H9 (cell line): ENCODE results near the gene OIP5. TPM values are rescaled to one million over a fixed set of nuclear protein-coding genes. Genes with fewer than 3 reads are reported as not detected.
A peak's percentile ranks its signal among the peaks of the same experiment; 100 is the strongest.
"Not testable (repeated sequence)": the region's sequence is repeated elsewhere in the genome, so short reads cannot be mapped to it uniquely, and the experiment has no call there.

Source experiments
- DNase-seq: peaks from one replicate; pipeline ENCODE4 v3.0.0-alpha.2; 2017
- H2AFZ ChIP-seq: one replicate; pipeline ENCODE4 v1.6.1; 2013; ENCODE audit warnings: mild to moderate bottlenecking, low read length, control low read depth, moderate library complexity
- H2AK5ac ChIP-seq: 2 replicates; pipeline ENCODE4 v1.6.1; 2013; ENCODE audit warnings: low read length, control low read depth, mixed read lengths; ENCODE audit not compliant: insufficient read length
- H2BK120ac ChIP-seq: one replicate; pipeline ENCODE4 v1.6.1; 2013; ENCODE audit warnings: low read depth, mild to moderate bottlenecking, low read length, control low read depth, inconsistent platforms; ENCODE audit not compliant: poor library complexity, severe bottlenecking
- H2BK12ac ChIP-seq: 2 replicates; pipeline ENCODE4 v1.6.1; 2013; ENCODE audit warnings: low read length, control low read depth, mixed read lengths, low read depth; ENCODE audit not compliant: insufficient read length
- H2BK15ac ChIP-seq: 2 replicates; pipeline ENCODE4 v1.6.1; 2013; ENCODE audit warnings: low read depth, low read length, control low read depth
- H2BK20ac ChIP-seq: one replicate; pipeline ENCODE4 v1.6.1; 2013; ENCODE audit warnings: low read depth, mild to moderate bottlenecking, low read length, control low read depth, inconsistent platforms; ENCODE audit not compliant: poor library complexity, severe bottlenecking
- H2BK5ac ChIP-seq: 2 replicates; pipeline ENCODE4 v1.6.1; 2013; ENCODE audit warnings: low read length, control low read depth, mixed read lengths; ENCODE audit not compliant: insufficient read length
- H3K14ac ChIP-seq: 2 replicates; pipeline ENCODE4 v1.6.1; 2013; ENCODE audit warnings: low read length, control low read depth; ENCODE audit not compliant: insufficient read depth
- H3K18ac ChIP-seq: 2 replicates; pipeline ENCODE4 v1.6.1; 2013; ENCODE audit warnings: low read depth, mild to moderate bottlenecking, mixed read lengths, low read length, control low read depth; ENCODE audit not compliant: insufficient read length
- H3K23ac ChIP-seq: 2 replicates; pipeline ENCODE4 v1.6.1; 2013; ENCODE audit warnings: low read length, control low read depth, mixed read lengths, low read depth; ENCODE audit not compliant: insufficient read length
- H3K23me2 ChIP-seq: 2 replicates; pipeline ENCODE4 v1.6.1; 2013; ENCODE audit warnings: low read depth, mild to moderate bottlenecking, mixed read lengths, low read length, control low read depth; ENCODE audit not compliant: insufficient read length, poor library complexity, severe bottlenecking
- H3K27ac ChIP-seq: 2 replicates; pipeline ENCODE4 v1.5.1; 2013; ENCODE audit warnings: low read length, control low read depth, mixed read lengths, low read depth; ENCODE audit not compliant: insufficient read length
- H3K27me3 ChIP-seq: 2 replicates; pipeline ENCODE4 v1.6.1; 2013; ENCODE audit warnings: low read length, control low read depth, inconsistent platforms; ENCODE audit not compliant: insufficient read depth
- H3K4ac ChIP-seq: 2 replicates; pipeline ENCODE4 v1.6.1; 2013; ENCODE audit warnings: low read depth, mild to moderate bottlenecking, control low read depth, inconsistent platforms, low read length, moderate library complexity
- H3K4me1 ChIP-seq: 2 replicates; pipeline ENCODE4 v1.6.1; 2013; ENCODE audit warnings: low read length, control low read depth, inconsistent platforms; ENCODE audit not compliant: insufficient read depth
- H3K4me2 ChIP-seq: 2 replicates; pipeline ENCODE4 v1.6.1; 2013; ENCODE audit warnings: low read length, control low read depth, mixed read lengths; ENCODE audit not compliant: insufficient read length, insufficient read depth
- H3K56ac ChIP-seq: 2 replicates; pipeline ENCODE4 v1.6.1; 2013; ENCODE audit warnings: low read depth, mild to moderate bottlenecking, mixed read lengths, low read length, control low read depth; ENCODE audit not compliant: insufficient read length
- H3K79me1 ChIP-seq: 2 replicates; pipeline ENCODE4 v1.6.1; 2013; ENCODE audit warnings: low read depth, mild to moderate bottlenecking, moderate library complexity, low read length, control low read depth, inconsistent platforms; ENCODE audit not compliant: insufficient read depth, poor library complexity, severe bottlenecking
- H3K79me2 ChIP-seq: 2 replicates; pipeline ENCODE4 v1.6.1; 2013; ENCODE audit warnings: low read length, control low read depth, inconsistent platforms; ENCODE audit not compliant: insufficient read depth
- H3K9ac ChIP-seq: 2 replicates; pipeline ENCODE4 v1.6.1; 2013; ENCODE audit warnings: low read length, control low read depth, mixed read lengths; ENCODE audit not compliant: insufficient read length; ENCODE audit errors: extremely low read depth
- H3K9me3 ChIP-seq: one replicate; pipeline ENCODE4 v1.6.1; 2013; ENCODE audit warnings: low read depth, low read length, inconsistent platforms; ENCODE audit not compliant: control insufficient read depth
- H3T11ph ChIP-seq: one replicate; pipeline ENCODE4 v1.6.1; 2013; ENCODE audit warnings: mild to moderate bottlenecking, low read length, control low read depth, inconsistent platforms
- H4K20me1 ChIP-seq: one replicate; pipeline ENCODE4 v1.6.1; 2013; ENCODE audit not compliant: control insufficient read depth, insufficient read length, insufficient read depth
- H4K5ac ChIP-seq: 2 replicates; pipeline ENCODE4 v1.6.1; 2013; ENCODE audit warnings: low read depth, mild to moderate bottlenecking, mixed read lengths, low read length, control low read depth; ENCODE audit not compliant: insufficient read length
- H4K8ac ChIP-seq: replicated peaks from 2 replicates; pipeline ENCODE4 v1.6.1; 2013; ENCODE audit warnings: low read length, control low read depth, mixed read lengths, low read depth; ENCODE audit not compliant: insufficient read length
- H4K91ac ChIP-seq: 2 replicates; pipeline ENCODE4 v1.6.1; 2013; ENCODE audit warnings: low read depth, mild to moderate bottlenecking, moderate library complexity, mixed read lengths, low read length, control low read depth; ENCODE audit not compliant: insufficient read length
- H3K27ac Mint-ChIP-seq, 3 experiments: 2 replicates in 2 of 3; 3 replicates in 1 of 3; pipeline ENCODE4 v1.8.0; 2020 to 2021; ENCODE audit warnings: mixed read lengths in 3 of 3, mild to moderate bottlenecking in 1 of 3, moderate library complexity in 1 of 3
- H3K27me3 Mint-ChIP-seq: 2 replicates; pipeline ENCODE4 v1.8.0; 2021; ENCODE audit warnings: low read depth, mild to moderate bottlenecking, moderate library complexity, mixed read lengths
- H3K36me3 Mint-ChIP-seq, 3 experiments: 2 replicates in 2 of 3; 3 replicates in 1 of 3; pipeline ENCODE4 v1.8.0; 2020 to 2021; ENCODE audit warnings: low read depth in 3 of 3, mixed read lengths in 3 of 3; ENCODE audit not compliant: insufficient read depth in 1 of 3
- H3K4me1 Mint-ChIP-seq, 2 experiments: 2 replicates each; pipeline ENCODE4 v1.8.0; 2020; ENCODE audit warnings: mixed read lengths in 2 of 2
- H3K4me3 Mint-ChIP-seq, 2 experiments: 2 replicates in 1 of 2; 3 replicates in 1 of 2; pipeline ENCODE4 v1.8.0; 2020 to 2021; ENCODE audit warnings: mild to moderate bottlenecking in 2 of 2, mixed read lengths in 2 of 2, moderate library complexity in 1 of 2
- H3K9me3 Mint-ChIP-seq, 2 experiments: 2 replicates in 1 of 2; 3 replicates in 1 of 2; pipeline ENCODE4 v1.8.0; 2020; ENCODE audit warnings: mild to moderate bottlenecking in 2 of 2, mixed read lengths in 2 of 2, moderate library complexity in 1 of 2
- WGBS: extraction: QIAGEN DNeasy Blood & Tissue Kit; methylation state at CpG from one replicate; pipeline ENCODE4 v1.1.7; 2013; ENCODE audit warnings: missing lambda C conversion rate, low lambda C conversion rate, mixed read lengths; ENCODE audit not compliant: insufficient read length; ENCODE audit errors: extremely low coverage; 5-methylcytosine and 5-hydroxymethylcytosine counted together
- total RNA-seq: library from RNA; stranded (reverse); gene quantifications from 2 replicates; pipeline ENCODE4 v1.2.1, GENCODE V29; 2021

Gene OIP5
- total RNA-seq, 1 experiment from 2014 or later, result 30.9 TPM

- H3K9me3 Mint-ChIP-seq, H4K5ac ChIP-seq, H3T11ph ChIP-seq, H2AFZ ChIP-seq, H3K14ac ChIP-seq, H4K20me1 ChIP-seq, H3K79me2 ChIP-seq, H3K4me1 ChIP-seq, H3K23ac ChIP-seq, H2AK5ac ChIP-seq, H2BK120ac ChIP-seq, H4K91ac ChIP-seq, H3K9me3 ChIP-seq, H2BK20ac ChIP-seq, H2BK15ac ChIP-seq, H3K9ac ChIP-seq, H3K4me2 ChIP-seq, DNase-seq, H2BK5ac ChIP-seq, H3K79me1 ChIP-seq, H3K27ac ChIP-seq, H3K23me2 ChIP-seq, H3K4ac ChIP-seq, H2BK12ac ChIP-seq, H3K27me3 ChIP-seq, H3K56ac ChIP-seq, H3K18ac ChIP-seq, H4K8ac ChIP-seq, H3K27me3 Mint-ChIP-seq: not testable (repeated sequence)
- Mint-ChIP-seq H3K4me3 (peak overlapping the region; percentile 21 to 98; a peak in 3 of 5 replicates), H3K36me3 (peaks cover 34 to 48% (median 45%) of the 10 kb centered on the region in 3 experiments), H3K27ac (peak overlapping the region; percentile 92 to 99 (median 97); a peak in 5 of 7 replicates), H3K4me1 (peaks cover 18 to 29% of the 10 kb centered on the region in 2 experiments)
- no CpG with 5 or more reads among the region's 10 CpGs for WGBS
Observed at GRCh38 chr15:41282436-41282835, 50.0 kb downstream of the OIP5 start.
